ENCODE results near the gene DCHS2.

Gene DCHS2

GRCh38 chr4:154305616-154306015 lies 186.0 kb downstream of the DCHS2 start:
- H3K4me1 ChIP-seq = no peaks in the 10 kb centered on the region
- H3K27me3 ChIP-seq (ENCODE audit: low read depth) = 0 out of 2 replicates have a peak, but pooled peaks cover 3% of the 10 kb centered on the region
- H3K4me3 ChIP-seq = no peak overlapping the region
- no peaks in the 10 kb centered on the region for H3K9me3 ChIP-seq
- in situ Hi-C loops (cut with MboI; ENCODE audit: low sequenced_read_pairs) = loop anchor here (25.0 kb wide), 1 partner anchor 518 kb away; the partner anchor contains the start of gene SFRP2
- no peaks in the 10 kb centered on the region for H3K36me3 ChIP-seq (replicated peaks)
- no peak for DNase-seq (ENCODE audit: low spot score in 2 of 2)

- H3K4me3 ChIP-seq = no peak overlapping the region
- H3K36me3 ChIP-seq (replicated peaks) = no peaks in the 10 kb centered on the region
- in situ Hi-C loops (cut with MboI; ENCODE audit: low sequenced_read_pairs) = loop anchor here (25.0 kb wide), 1 partner anchor 517 kb away; the partner anchor contains the start of gene SFRP2
- H3K27me3 ChIP-seq (ENCODE audit: low read depth) = 0 out of 2 replicates have a peak, but pooled peaks cover 3% of the 10 kb centered on the region
- H3K9me3 ChIP-seq = no peaks in the 10 kb centered on the region
- no peaks in the 10 kb centered on the region for H3K4me1 ChIP-seq
- DNase-seq (ENCODE audit: low spot score in 2 of 2) = no peak
Observed at GRCh38 chr4:154304679-154305078, 186.9 kb downstream of the DCHS2 start.

- Histone ChIP-seq H3K36me3 (replicated peaks) (no peaks in the 10 kb centered on the region), H3K27me3 (ENCODE audit: low read depth) (no peaks in the 10 kb centered on the region), H3K4me3 (no peak overlapping the region), H3K4me1 (no peaks in the 10 kb centered on the region), H3K9me3 (peaks cover 2% of the 10 kb centered on the region; the same call in 1 of the 2 replicates)
- peak in 1 of 2 experiments; percentile 26 for DNase-seq (ENCODE audit: low spot score in 2 of 2)
- in situ Hi-C loops (cut with MboI; ENCODE audit: low sequenced_read_pairs) = no loop called here
Observed at GRCh38 chr4:154294652-154295350, 196.8 kb downstream of the DCHS2 start.

- no peaks in the 10 kb centered on the region for H3K4me1 ChIP-seq
- H3K36me3 ChIP-seq (replicated peaks) = no peaks in the 10 kb centered on the region
- H3K9me3 ChIP-seq = peaks cover 5% of the 10 kb centered on the region; the same call in 1 of the 2 replicates
- no peak overlapping the region for H3K4me3 ChIP-seq
- H3K27me3 ChIP-seq (ENCODE audit: low read depth) = no peaks in the 10 kb centered on the region
- no peak for DNase-seq (ENCODE audit: low spot score in 2 of 2)
- in situ Hi-C loops (cut with MboI; ENCODE audit: low sequenced_read_pairs) = no loop called here
Observed at GRCh38 chr4:154293427-154293826, 198.2 kb downstream of the DCHS2 start.

- no peaks in the 10 kb centered on the region for H3K27me3 ChIP-seq (ENCODE audit: low read depth)
- in situ Hi-C loops (cut with MboI; ENCODE audit: low sequenced_read_pairs) = no loop called here
- H3K4me1 ChIP-seq = no peaks in the 10 kb centered on the region
- H3K9me3 ChIP-seq = peaks cover 5% of the 10 kb centered on the region; the same call in 1 of the 2 replicates
- H3K4me3 ChIP-seq = no peak overlapping the region
- H3K36me3 ChIP-seq (replicated peaks) = no peaks in the 10 kb centered on the region
- no peak for DNase-seq (ENCODE audit: low spot score in 2 of 2)
Observed at GRCh38 chr4:154292589-154292988, 199.0 kb downstream of the DCHS2 start.

GRCh38 chr4:154277172-154277571 lies 214.4 kb downstream of the DCHS2 start:
- peak; percentile 9 to 27 for DNase-seq (ENCODE audit: low spot score in 2 of 2)
- Histone ChIP-seq H3K4me3 (no peak overlapping the region), H3K9me3 (no peaks in the 10 kb centered on the region), H3K36me3 (replicated peaks) (no peaks in the 10 kb centered on the region), H3K27me3 (ENCODE audit: low read depth) (0 out of 2 replicates have a peak, but pooled peaks cover 5% of the 10 kb centered on the region), H3K4me1 (no peaks in the 10 kb centered on the region)
- in situ Hi-C loops (cut with MboI; ENCODE audit: low sequenced_read_pairs) = no loop called here

- Histone ChIP-seq H3K9me3 (no peaks in the 10 kb centered on the region), H3K36me3 (replicated peaks) (no peaks in the 10 kb centered on the region), H3K27me3 (ENCODE audit: low read depth) (0 out of 2 replicates have a peak, but pooled peaks cover 5% of the 10 kb centered on the region), H3K4me3 (no peak overlapping the region), H3K4me1 (no peaks in the 10 kb centered on the region)
- no peak for DNase-seq (ENCODE audit: low spot score in 2 of 2)
- in situ Hi-C loops (cut with MboI; ENCODE audit: low sequenced_read_pairs) = no loop called here
Observed at GRCh38 chr4:154276496-154276895, 215.1 kb downstream of the DCHS2 start.

- no peaks in the 10 kb centered on the region for H3K27me3 ChIP-seq (ENCODE audit: low read depth)
- no peak overlapping the region for H3K4me3 ChIP-seq
- no peaks in the 10 kb centered on the region for H3K36me3 ChIP-seq (replicated peaks)
- in situ Hi-C loops (cut with MboI; ENCODE audit: low sequenced_read_pairs) = no loop called here
- no peaks in the 10 kb centered on the region for H3K4me1 ChIP-seq
- no peaks in the 10 kb centered on the region for H3K9me3 ChIP-seq
- DNase-seq (ENCODE audit: low spot score in 2 of 2) = no peak
Observed at GRCh38 chr4:154254999-154255398, 236.6 kb downstream of the DCHS2 start.

GRCh38 chr4:154234576-154234975 lies 257.0 kb downstream of the DCHS2 start:
- no peaks in the 10 kb centered on the region for H3K4me1 ChIP-seq
- in situ Hi-C loops (cut with MboI; ENCODE audit: low sequenced_read_pairs) = no loop called here
- no peak overlapping the region for H3K4me3 ChIP-seq
- H3K27me3 ChIP-seq (ENCODE audit: low read depth) = 0 out of 2 replicates have a peak, but pooled peaks cover 2% of the 10 kb centered on the region
- DNase-seq (ENCODE audit: low spot score in 2 of 2) = no peak
- no peaks in the 10 kb centered on the region for H3K36me3 ChIP-seq (replicated peaks)
- H3K9me3 ChIP-seq = no peaks in the 10 kb centered on the region

- Histone ChIP-seq H3K36me3 (replicated peaks) (no peaks in the 10 kb centered on the region), H3K27me3 (ENCODE audit: low read depth) (0 out of 2 replicates have a peak, but pooled peaks cover 2% of the 10 kb centered on the region), H3K4me3 (no peak overlapping the region), H3K9me3 (no peaks in the 10 kb centered on the region), H3K4me1 (no peaks in the 10 kb centered on the region)
- in situ Hi-C loops (cut with MboI; ENCODE audit: low sequenced_read_pairs) = no loop called here
- DNase-seq (ENCODE audit: low spot score in 2 of 2) = no peak
Observed at GRCh38 chr4:154231806-154232478, 259.7 kb downstream of the DCHS2 start.

- H3K4me3 ChIP-seq = no peak overlapping the region
- H3K36me3 ChIP-seq (replicated peaks) = no peaks in the 10 kb centered on the region
- no peak for DNase-seq (ENCODE audit: low spot score in 2 of 2)
- no peaks in the 10 kb centered on the region for H3K9me3 ChIP-seq
- in situ Hi-C loops (cut with MboI; ENCODE audit: low sequenced_read_pairs) = no loop called here
- H3K27me3 ChIP-seq (ENCODE audit: low read depth) = 0 out of 2 replicates have a peak, but pooled peaks cover 2% of the 10 kb centered on the region
- no peaks in the 10 kb centered on the region for H3K4me1 ChIP-seq
Observed at GRCh38 chr4:154230723-154231122, 260.9 kb downstream of the DCHS2 start.

- H3K4me3 ChIP-seq = no peak overlapping the region
- no peaks in the 10 kb centered on the region for H3K4me1 ChIP-seq
- H3K9me3 ChIP-seq = no peaks in the 10 kb centered on the region
- no peak for DNase-seq (ENCODE audit: low spot score in 2 of 2)
- no peaks in the 10 kb centered on the region for H3K36me3 ChIP-seq (replicated peaks)
- H3K27me3 ChIP-seq (ENCODE audit: low read depth) = 0 out of 2 replicates have a peak, but pooled peaks cover 2% of the 10 kb centered on the region
- in situ Hi-C loops (cut with MboI; ENCODE audit: low sequenced_read_pairs) = no loop called here
Observed at GRCh38 chr4:154230091-154230490, 261.5 kb downstream of the DCHS2 start.

GRCh38 chr4:154222875-154223274 lies 268.7 kb downstream of the DCHS2 start:
- Histone ChIP-seq H3K9me3 (no peaks in the 10 kb centered on the region), H3K27me3 (ENCODE audit: low read depth) (no peaks in the 10 kb centered on the region), H3K36me3 (replicated peaks) (no peaks in the 10 kb centered on the region), H3K4me1 (no peaks in the 10 kb centered on the region), H3K4me3 (no peak overlapping the region)
- no peak for DNase-seq (ENCODE audit: low spot score in 2 of 2)
- in situ Hi-C loops (cut with MboI; ENCODE audit: low sequenced_read_pairs) = no loop called here

- no peaks in the 10 kb centered on the region for H3K36me3 ChIP-seq (replicated peaks)
- DNase-seq (ENCODE audit: low spot score in 2 of 2) = no peak
- no peaks in the 10 kb centered on the region for H3K4me1 ChIP-seq
- in situ Hi-C loops (cut with MboI; ENCODE audit: low sequenced_read_pairs) = no loop called here
- no peak overlapping the region for H3K4me3 ChIP-seq
- no peaks in the 10 kb centered on the region for H3K27me3 ChIP-seq (ENCODE audit: low read depth)
- H3K9me3 ChIP-seq = no peaks in the 10 kb centered on the region
Observed at GRCh38 chr4:154218051-154218450, 273.5 kb downstream of the DCHS2 start.

Data from HAP-1 (cell line).